Ovary (tissue), 3 donors: ENCODE results near the gene AP3B1.

Experiments
- EP300 ChIP-seq: sonication (generic); formaldehyde crosslinking; IDR thresholded peaks from one replicate; pipeline ENCODE4 v1.6.1; 2017; ENCODE audit warnings: antibody characterized with exemption
- POLR2A ChIP-seq: fragments of 450-650 bp; IDR thresholded peaks from one replicate; pipeline ENCODE4 v1.6.1; 2017; ENCODE audit warnings: antibody characterized with exemption, mild to moderate bottlenecking, moderate library complexity
- TF ChIP-seq, protein P1 (sequence below), 3 donors: fragments of 450-650 bp in 2 of 3; fragments of 200-600 bp in 1 of 3; IDR thresholded peaks; one replicate each; pipeline versions ENCODE4 v1.5.1 to v1.8.0; 2016 to 2022; ENCODE audit warnings: antibody characterized with exemption in 3 of 3, mild to moderate bottlenecking in 1 of 3
- donor health status: DM: no; HTN: no; CAD: no.

DNA sequence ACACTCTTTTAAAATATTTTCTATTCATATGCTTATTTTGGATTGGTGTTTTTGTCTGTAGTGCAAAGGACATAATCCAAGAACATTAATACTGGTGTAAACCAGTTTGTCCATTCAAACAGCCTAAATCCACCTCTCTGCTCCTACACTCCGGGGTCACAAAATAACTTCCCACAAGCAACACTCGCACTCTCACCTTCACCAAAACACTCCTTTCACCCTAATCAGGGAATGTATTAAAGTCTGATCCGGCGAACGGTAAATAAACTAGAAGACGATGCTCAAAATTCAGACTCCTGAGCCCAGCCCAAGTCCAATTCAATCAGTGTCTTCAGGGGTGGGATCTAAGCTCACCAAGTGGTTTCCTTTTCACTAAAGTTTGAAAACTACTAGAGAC is 649 bp downstream of the AP3B1 start:
- TF ChIP-seq, protein P1, sequence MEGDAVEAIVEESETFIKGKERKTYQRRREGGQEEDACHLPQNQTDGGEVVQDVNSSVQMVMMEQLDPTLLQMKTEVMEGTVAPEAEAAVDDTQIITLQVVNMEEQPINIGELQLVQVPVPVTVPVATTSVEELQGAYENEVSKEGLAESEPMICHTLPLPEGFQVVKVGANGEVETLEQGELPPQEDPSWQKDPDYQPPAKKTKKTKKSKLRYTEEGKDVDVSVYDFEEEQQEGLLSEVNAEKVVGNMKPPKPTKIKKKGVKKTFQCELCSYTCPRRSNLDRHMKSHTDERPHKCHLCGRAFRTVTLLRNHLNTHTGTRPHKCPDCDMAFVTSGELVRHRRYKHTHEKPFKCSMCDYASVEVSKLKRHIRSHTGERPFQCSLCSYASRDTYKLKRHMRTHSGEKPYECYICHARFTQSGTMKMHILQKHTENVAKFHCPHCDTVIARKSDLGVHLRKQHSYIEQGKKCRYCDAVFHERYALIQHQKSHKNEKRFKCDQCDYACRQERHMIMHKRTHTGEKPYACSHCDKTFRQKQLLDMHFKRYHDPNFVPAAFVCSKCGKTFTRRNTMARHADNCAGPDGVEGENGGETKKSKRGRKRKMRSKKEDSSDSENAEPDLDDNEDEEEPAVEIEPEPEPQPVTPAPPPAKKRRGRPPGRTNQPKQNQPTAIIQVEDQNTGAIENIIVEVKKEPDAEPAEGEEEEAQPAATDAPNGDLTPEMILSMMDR (IDR thresholded peaks at IDR 0.05): no peak
- TF ChIP-seq POLR2A (no peak), EP300 (no peak)
